H9 (cell line): ENCODE measurements around the gene PPP1R7. TPM values are rescaled to one million over a fixed set of nuclear protein-coding genes. Genes with fewer than 3 reads are reported as not detected.

Source experiments
- DNase-seq: peaks from one replicate; pipeline ENCODE4 v3.0.0-alpha.2; 2017
- H2AFZ ChIP-seq: one replicate; pipeline ENCODE4 v1.6.1; 2013; ENCODE audit warnings: mild to moderate bottlenecking, low read length, control low read depth, moderate library complexity
- H2AK5ac ChIP-seq: 2 replicates; pipeline ENCODE4 v1.6.1; 2013; ENCODE audit warnings: low read length, control low read depth, mixed read lengths; ENCODE audit not compliant: insufficient read length
- H2BK120ac ChIP-seq: one replicate; pipeline ENCODE4 v1.6.1; 2013; ENCODE audit warnings: low read depth, mild to moderate bottlenecking, low read length, control low read depth, inconsistent platforms; ENCODE audit not compliant: poor library complexity, severe bottlenecking
- H2BK12ac ChIP-seq: 2 replicates; pipeline ENCODE4 v1.6.1; 2013; ENCODE audit warnings: low read length, control low read depth, mixed read lengths, low read depth; ENCODE audit not compliant: insufficient read length
- H2BK15ac ChIP-seq: 2 replicates; pipeline ENCODE4 v1.6.1; 2013; ENCODE audit warnings: low read depth, low read length, control low read depth
- H2BK20ac ChIP-seq: one replicate; pipeline ENCODE4 v1.6.1; 2013; ENCODE audit warnings: low read depth, mild to moderate bottlenecking, low read length, control low read depth, inconsistent platforms; ENCODE audit not compliant: poor library complexity, severe bottlenecking
- H2BK5ac ChIP-seq: 2 replicates; pipeline ENCODE4 v1.6.1; 2013; ENCODE audit warnings: low read length, control low read depth, mixed read lengths; ENCODE audit not compliant: insufficient read length
- H3K14ac ChIP-seq: 2 replicates; pipeline ENCODE4 v1.6.1; 2013; ENCODE audit warnings: low read length, control low read depth; ENCODE audit not compliant: insufficient read depth
- H3K18ac ChIP-seq: 2 replicates; pipeline ENCODE4 v1.6.1; 2013; ENCODE audit warnings: low read depth, mild to moderate bottlenecking, mixed read lengths, low read length, control low read depth; ENCODE audit not compliant: insufficient read length
- H3K23ac ChIP-seq: 2 replicates; pipeline ENCODE4 v1.6.1; 2013; ENCODE audit warnings: low read length, control low read depth, mixed read lengths, low read depth; ENCODE audit not compliant: insufficient read length
- H3K23me2 ChIP-seq: 2 replicates; pipeline ENCODE4 v1.6.1; 2013; ENCODE audit warnings: low read depth, mild to moderate bottlenecking, mixed read lengths, low read length, control low read depth; ENCODE audit not compliant: insufficient read length, poor library complexity, severe bottlenecking
- H3K27ac ChIP-seq: 2 replicates; pipeline ENCODE4 v1.5.1; 2013; ENCODE audit warnings: low read length, control low read depth, mixed read lengths, low read depth; ENCODE audit not compliant: insufficient read length
- H3K27me3 ChIP-seq: 2 replicates; pipeline ENCODE4 v1.6.1; 2013; ENCODE audit warnings: low read length, control low read depth, inconsistent platforms; ENCODE audit not compliant: insufficient read depth
- H3K4ac ChIP-seq: 2 replicates; pipeline ENCODE4 v1.6.1; 2013; ENCODE audit warnings: low read depth, mild to moderate bottlenecking, control low read depth, inconsistent platforms, low read length, moderate library complexity
- H3K4me1 ChIP-seq: 2 replicates; pipeline ENCODE4 v1.6.1; 2013; ENCODE audit warnings: low read length, control low read depth, inconsistent platforms; ENCODE audit not compliant: insufficient read depth
- H3K4me2 ChIP-seq: 2 replicates; pipeline ENCODE4 v1.6.1; 2013; ENCODE audit warnings: low read length, control low read depth, mixed read lengths; ENCODE audit not compliant: insufficient read length, insufficient read depth
- H3K56ac ChIP-seq: 2 replicates; pipeline ENCODE4 v1.6.1; 2013; ENCODE audit warnings: low read depth, mild to moderate bottlenecking, mixed read lengths, low read length, control low read depth; ENCODE audit not compliant: insufficient read length
- H3K79me1 ChIP-seq: 2 replicates; pipeline ENCODE4 v1.6.1; 2013; ENCODE audit warnings: low read depth, mild to moderate bottlenecking, moderate library complexity, low read length, control low read depth, inconsistent platforms; ENCODE audit not compliant: insufficient read depth, poor library complexity, severe bottlenecking
- H3K79me2 ChIP-seq: 2 replicates; pipeline ENCODE4 v1.6.1; 2013; ENCODE audit warnings: low read length, control low read depth, inconsistent platforms; ENCODE audit not compliant: insufficient read depth
- H3K9ac ChIP-seq: 2 replicates; pipeline ENCODE4 v1.6.1; 2013; ENCODE audit warnings: low read length, control low read depth, mixed read lengths; ENCODE audit not compliant: insufficient read length; ENCODE audit errors: extremely low read depth
- H3K9me3 ChIP-seq: one replicate; pipeline ENCODE4 v1.6.1; 2013; ENCODE audit warnings: low read depth, low read length, inconsistent platforms; ENCODE audit not compliant: control insufficient read depth
- H3T11ph ChIP-seq: one replicate; pipeline ENCODE4 v1.6.1; 2013; ENCODE audit warnings: mild to moderate bottlenecking, low read length, control low read depth, inconsistent platforms
- H4K20me1 ChIP-seq: one replicate; pipeline ENCODE4 v1.6.1; 2013; ENCODE audit not compliant: control insufficient read depth, insufficient read length, insufficient read depth
- H4K5ac ChIP-seq: 2 replicates; pipeline ENCODE4 v1.6.1; 2013; ENCODE audit warnings: low read depth, mild to moderate bottlenecking, mixed read lengths, low read length, control low read depth; ENCODE audit not compliant: insufficient read length
- H4K8ac ChIP-seq: replicated peaks from 2 replicates; pipeline ENCODE4 v1.6.1; 2013; ENCODE audit warnings: low read length, control low read depth, mixed read lengths, low read depth; ENCODE audit not compliant: insufficient read length
- H4K91ac ChIP-seq: 2 replicates; pipeline ENCODE4 v1.6.1; 2013; ENCODE audit warnings: low read depth, mild to moderate bottlenecking, moderate library complexity, mixed read lengths, low read length, control low read depth; ENCODE audit not compliant: insufficient read length
- H3K27ac Mint-ChIP-seq, 3 experiments: 2 replicates in 2 of 3; 3 replicates in 1 of 3; pipeline ENCODE4 v1.8.0; 2020 to 2021; ENCODE audit warnings: mixed read lengths in 3 of 3, mild to moderate bottlenecking in 1 of 3, moderate library complexity in 1 of 3
- H3K27me3 Mint-ChIP-seq: 2 replicates; pipeline ENCODE4 v1.8.0; 2021; ENCODE audit warnings: low read depth, mild to moderate bottlenecking, moderate library complexity, mixed read lengths
- H3K36me3 Mint-ChIP-seq, 3 experiments: 2 replicates in 2 of 3; 3 replicates in 1 of 3; pipeline ENCODE4 v1.8.0; 2020 to 2021; ENCODE audit warnings: low read depth in 3 of 3, mixed read lengths in 3 of 3; ENCODE audit not compliant: insufficient read depth in 1 of 3
- H3K4me1 Mint-ChIP-seq, 2 experiments: 2 replicates each; pipeline ENCODE4 v1.8.0; 2020; ENCODE audit warnings: mixed read lengths in 2 of 2
- H3K4me3 Mint-ChIP-seq, 2 experiments: 2 replicates in 1 of 2; 3 replicates in 1 of 2; pipeline ENCODE4 v1.8.0; 2020 to 2021; ENCODE audit warnings: mild to moderate bottlenecking in 2 of 2, mixed read lengths in 2 of 2, moderate library complexity in 1 of 2
- H3K9me3 Mint-ChIP-seq, 2 experiments: 2 replicates in 1 of 2; 3 replicates in 1 of 2; pipeline ENCODE4 v1.8.0; 2020; ENCODE audit warnings: mild to moderate bottlenecking in 2 of 2, mixed read lengths in 2 of 2, moderate library complexity in 1 of 2
- WGBS: extraction: QIAGEN DNeasy Blood & Tissue Kit; methylation state at CpG from one replicate; pipeline ENCODE4 v1.1.7; 2013; ENCODE audit warnings: missing lambda C conversion rate, low lambda C conversion rate, mixed read lengths; ENCODE audit not compliant: insufficient read length; ENCODE audit errors: extremely low coverage; 5-methylcytosine and 5-hydroxymethylcytosine counted together
- total RNA-seq: library from RNA; stranded (reverse); gene quantifications from 2 replicates; pipeline ENCODE4 v1.2.1, GENCODE V29; 2021
- TF ChIP-seq, protein P1 (sequence below): fragments of 200-600 bp; sonication (generic); conservative IDR thresholded peaks from 3 replicates; pipeline ENCODE4 v1.8.0; 2021; ENCODE audit warnings: antibody characterized with exemption, mild to moderate bottlenecking

The PPP1R7 gene
- total RNA-seq, 1 experiment from 2014 or later = 60.2 TPM

DNA sequence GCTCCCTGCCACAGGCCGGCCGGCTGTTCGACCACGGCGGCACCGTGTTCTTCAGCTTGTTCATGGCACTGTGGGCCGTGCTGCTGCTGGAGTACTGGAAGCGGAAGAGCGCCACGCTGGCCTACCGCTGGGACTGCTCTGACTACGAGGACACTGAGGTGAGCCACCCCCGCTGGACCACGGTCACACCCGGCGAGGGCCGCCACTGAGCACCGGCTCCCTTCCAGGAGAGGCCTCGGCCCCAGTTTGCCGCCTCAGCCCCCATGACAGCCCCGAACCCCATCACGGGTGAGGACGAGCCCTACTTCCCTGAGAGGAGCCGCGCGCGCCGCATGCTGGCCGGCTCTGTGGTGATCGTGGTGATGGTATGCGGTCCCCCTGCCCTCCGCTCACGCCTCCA is 59.0 kb downstream of the PPP1R7 start:
- Histone ChIP-seq H4K20me1 (no peaks in the 10 kb centered on the region), H2AFZ (no peak overlapping the region), H3K56ac (no peak overlapping the region), H4K5ac (no peak overlapping the region), H3K18ac (no peak overlapping the region), H2BK5ac (no peak overlapping the region), H3K14ac (no peak overlapping the region; the same call in 1 of the 2 replicates), H3K4me1 (no peaks in the 10 kb centered on the region), H3K4ac (no peak overlapping the region), H2BK15ac (no peak overlapping the region), H3K4me2 (no peak overlapping the region), H3K23ac (no peak overlapping the region), H3K9ac (no peak overlapping the region), H3K27me3 (no peaks in the 10 kb centered on the region), H2BK120ac (no peak overlapping the region), H3K23me2 (peaks cover 4% of the 10 kb centered on the region), H4K91ac (no peak overlapping the region), H2BK12ac (no peak overlapping the region), H4K8ac (no peak overlapping the region), H2BK20ac (no peak overlapping the region), H3T11ph (no peak overlapping the region), H3K79me1 (no peaks in the 10 kb centered on the region), H2AK5ac (no peak overlapping the region), H3K79me2 (no peaks in the 10 kb centered on the region), H3K27ac (no peak overlapping the region), H3K9me3 (no peaks in the 10 kb centered on the region)
- H3K4me3 Mint-ChIP-seq = no peak overlapping the region
- no peak overlapping the region for H3K27ac Mint-ChIP-seq
- no peaks in the 10 kb centered on the region; a peak in 1 of 7 replicates for H3K36me3 Mint-ChIP-seq
- H3K9me3 Mint-ChIP-seq = no peaks in the 10 kb centered on the region
- H3K27me3 Mint-ChIP-seq = peaks cover 5% of the 10 kb centered on the region
- H3K4me1 Mint-ChIP-seq = peaks cover 9% of the 10 kb centered on the region in 2 experiments
- no CpG with 5 or more reads among the region's 33 CpGs for WGBS
- no peak for DNase-seq
- TF ChIP-seq, protein P1, sequence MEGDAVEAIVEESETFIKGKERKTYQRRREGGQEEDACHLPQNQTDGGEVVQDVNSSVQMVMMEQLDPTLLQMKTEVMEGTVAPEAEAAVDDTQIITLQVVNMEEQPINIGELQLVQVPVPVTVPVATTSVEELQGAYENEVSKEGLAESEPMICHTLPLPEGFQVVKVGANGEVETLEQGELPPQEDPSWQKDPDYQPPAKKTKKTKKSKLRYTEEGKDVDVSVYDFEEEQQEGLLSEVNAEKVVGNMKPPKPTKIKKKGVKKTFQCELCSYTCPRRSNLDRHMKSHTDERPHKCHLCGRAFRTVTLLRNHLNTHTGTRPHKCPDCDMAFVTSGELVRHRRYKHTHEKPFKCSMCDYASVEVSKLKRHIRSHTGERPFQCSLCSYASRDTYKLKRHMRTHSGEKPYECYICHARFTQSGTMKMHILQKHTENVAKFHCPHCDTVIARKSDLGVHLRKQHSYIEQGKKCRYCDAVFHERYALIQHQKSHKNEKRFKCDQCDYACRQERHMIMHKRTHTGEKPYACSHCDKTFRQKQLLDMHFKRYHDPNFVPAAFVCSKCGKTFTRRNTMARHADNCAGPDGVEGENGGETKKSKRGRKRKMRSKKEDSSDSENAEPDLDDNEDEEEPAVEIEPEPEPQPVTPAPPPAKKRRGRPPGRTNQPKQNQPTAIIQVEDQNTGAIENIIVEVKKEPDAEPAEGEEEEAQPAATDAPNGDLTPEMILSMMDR = no peak
